K562 (cell line): ENCODE data around the gene MAGI1. TPM values are rescaled to one million over a fixed set of nuclear protein-coding genes. Genes with fewer than 3 reads are reported as not detected.

Experiments used
- ATAC-seq: fragments of 200-7000 bp; cut with Tn5 transposase; 3 replicates; pipeline ENCODE4 v1.9.1; 2020; ENCODE audit warnings: moderate library complexity
- BruUV-seq: library from RNA; stranded (reverse); fragments of 400-500 nt; replicated peaks from 2 replicates; lab custom pipeline; 2021; lab: Mats Ljungman, UMichigan
- CTCF ChIA-PET: fragments of 300-600 bp; formaldehyde crosslinking; extraction: SDS; loops from one replicate; lab custom pipeline; 2021; ENCODE audit warnings: low intra/inter-chr PET ratio; lab: Yijun Ruan, JAX
- POLR2A ChIA-PET: fragments of 300-600, 350-650 bp; sonication (Branson Sonifier 250); formaldehyde crosslinking; extraction: SDS; loops from one replicate; lab custom pipeline; 2021; ENCODE audit warnings: antibody characterized with exemption, inconsistent platforms; lab: Yijun Ruan, JAX
- DNase-seq, 4 experiments: peaks; one replicate each; pipeline versions ENCODE4 v3.0.0 to v3.0.0-alpha.2; 2011 to 2018; ENCODE audit warnings: low spot score in 3 of 4, mixed read lengths in 3 of 4; ENCODE audit errors: extremely low read depth in 1 of 4
- FAIRE-seq: peaks from 2 replicates; lab custom pipeline; 2011; peaks lifted over from hg19 to GRCh38; lab: Jason Lieb, UNC
- H2AFZ ChIP-seq: 2 replicates; pipeline ENCODE4 v1.6.0; 2011; ENCODE audit warnings: low read depth, low read length, control low read depth, inconsistent platforms
- H3K27ac ChIP-seq: fragments of 200-600 bp; 3 replicates; pipeline ENCODE4 v1.8.0; 2011; ENCODE audit warnings: low read depth, mild to moderate bottlenecking, control low read depth, inconsistent platforms, low read length, moderate library complexity, mixed read lengths; ENCODE audit errors: extremely low read depth
- H3K27me3 ChIP-seq, 2 experiments: fragments of 300-600 bp in 1 of 2; 2 replicates in 1 of 2; 3 replicates in 1 of 2; pipeline versions ENCODE4 v1.6.0 to v1.8.0; 2011; ENCODE audit warnings: inconsistent platforms in 2 of 2, low read length in 2 of 2, mild to moderate bottlenecking in 1 of 2, mixed read lengths in 1 of 2, moderate library complexity in 1 of 2; ENCODE audit not compliant: control insufficient read depth in 2 of 2, insufficient read depth in 2 of 2
- H3K36me3 ChIP-seq: fragments of 300-600 bp; 3 replicates; pipeline ENCODE4 v1.8.0; 2011; ENCODE audit warnings: mild to moderate bottlenecking, low read length, inconsistent platforms; ENCODE audit not compliant: control insufficient read depth, insufficient read depth
- H3K4me1 ChIP-seq, 2 experiments: fragments of 200-600 bp in 1 of 2; replicated peaks in 1 of 2; 2 replicates in 1 of 2; 3 replicates in 1 of 2; pipeline versions ENCODE4 v1.5.1 to v1.8.0; 2011; ENCODE audit warnings: inconsistent platforms in 2 of 2, low read length in 2 of 2, mild to moderate bottlenecking in 1 of 2, mixed read lengths in 1 of 2, moderate library complexity in 1 of 2; ENCODE audit not compliant: control insufficient read depth in 2 of 2, insufficient read depth in 2 of 2
- H3K4me2 ChIP-seq: 2 replicates; pipeline ENCODE4 v1.6.1; 2011; ENCODE audit warnings: low read length, control low read depth, inconsistent platforms, mixed read lengths; ENCODE audit not compliant: insufficient read depth
- H3K4me3 ChIP-seq: fragments of 200-600 bp; sonication (generic), shearing (Covaris generic); 2 replicates; pipeline ENCODE4 v1.5.1; 2016; ENCODE audit warnings: control low read depth, inconsistent platforms
- H3K79me2 ChIP-seq: fragments of 200-600 bp; 3 replicates; pipeline ENCODE4 v1.8.0; 2011; ENCODE audit warnings: low read length, inconsistent platforms; ENCODE audit not compliant: control insufficient read depth, insufficient read depth
- H3K9ac ChIP-seq, 2 experiments: 2 replicates each; pipeline versions ENCODE4 v1.6.0 to v1.6.1; 2011; ENCODE audit warnings: low read depth in 2 of 2, low read length in 2 of 2, control low read depth in 1 of 2, inconsistent platforms in 1 of 2, mild to moderate bottlenecking in 1 of 2, mixed read lengths in 1 of 2; ENCODE audit not compliant: insufficient read depth in 1 of 2
- H3K9me1 ChIP-seq: one replicate; pipeline ENCODE4 v1.6.0; 2011; ENCODE audit warnings: inconsistent platforms, mild to moderate bottlenecking, low read length, moderate library complexity; ENCODE audit not compliant: control insufficient read depth, insufficient read depth
- H3K9me3 ChIP-seq: replicated peaks from 2 replicates; pipeline ENCODE4 v1.5.1; 2011; ENCODE audit warnings: low read depth, low read length, inconsistent platforms; ENCODE audit not compliant: control insufficient read depth, insufficient read depth
- H4K20me1 ChIP-seq: replicated peaks from 2 replicates; pipeline ENCODE4 v1.6.1; 2011; ENCODE audit warnings: low read length, inconsistent platforms, mixed read lengths; ENCODE audit not compliant: control insufficient read depth, insufficient read depth
- CREB1 ChIP-seq, 2 experiments: sonication (generic) in 1 of 2; formaldehyde crosslinking in 1 of 2; IDR thresholded peaks; 2 replicates each; pipeline versions ENCODE4 v1.6.1 to v1.8.0; 2012 to 2022; ENCODE audit warnings: inconsistent platforms in 1 of 2, mild to moderate bottlenecking in 1 of 2, missing genetic modification reagents in 1 of 2, moderate library complexity in 1 of 2
- MAZ ChIP-seq, 2 experiments: fragments of 450-650 bp in 1 of 2; sonication (generic) in 1 of 2; formaldehyde crosslinking; IDR thresholded peaks in 1 of 2; conservative IDR thresholded peaks in 1 of 2; 2 replicates each; pipeline versions ENCODE4 v1.4.0 to v1.5.0; 2020; ENCODE audit warnings: mild to moderate bottlenecking in 1 of 2, missing genetic modification reagents in 1 of 2
- MEF2D ChIP-seq: conservative IDR thresholded peaks from 2 replicates; pipeline ENCODE4 v1.6.1; 2016; ENCODE audit warnings: low read depth, missing genetic modification characterization, missing compliant biosample characterization
- ZBTB40 ChIP-seq, 2 experiments: fragments of 450-650 bp in 1 of 2; sonication (generic) in 1 of 2; formaldehyde crosslinking in 1 of 2; IDR thresholded peaks; 2 replicates each; pipeline versions ENCODE4 v1.7.1 to v1.9.0; 2016 to 2022; ENCODE audit warnings: inconsistent platforms in 1 of 2, mild to moderate bottlenecking in 1 of 2, missing genetic modification reagents in 1 of 2
- ZNF445 ChIP-seq: fragments of 250-450 bp; sonication (Bioruptor Pico); IDR thresholded peaks from 2 replicates; pipeline ENCODE4 v1.4.0; 2020; ENCODE audit warnings: low read depth, mild to moderate bottlenecking, moderate library complexity
- in situ Hi-C: fragments of 300-500 bp; cut with MboI; formaldehyde crosslinking; loops from 4 replicates; pipeline ENCODE4 v1.15.0; 2018; ENCODE audit warnings: inconsistent platforms, mixed read lengths
- intact Hi-C: fragments of 100-400 bp; cut with micrococcal nuclease; formaldehyde crosslinking; loops from 2 replicates; pipeline ENCODE4 v1.14.2; 2022
- polyA plus RNA-seq, 8 experiments: library from polyadenylated mRNA; depleted of rRNA in 4 of 8; stranded (reverse) in 5 of 8; unstranded in 3 of 8; fragments of >200 nt; fragmentation: Nextera tagmentation in 2 of 8; fragmentation: Illumina TruSeq in 1 of 8; extraction: Ambion mirVana in 2 of 8; extraction: Trizol in 1 of 8; gene quantifications; 2 replicates each; pipeline versions ENCODE4 v1.2.1 to v1.2.3, GENCODE V29; 2011 to 2014; ENCODE audit warnings: inconsistent platforms in 1 of 8, missing spikeins in 1 of 8
- total RNA-seq, 7 experiments: library from RNA; depleted of rRNA in 6 of 7; stranded (reverse); fragments of >200 nt in 6 of 7; fragmentation: Illumina TruSeq in 2 of 7; extraction: Trizol in 2 of 7; gene quantifications; 2 replicates each; pipeline versions ENCODE4 v1.2.1 to v1.2.3, GENCODE V29; 2011 to 2021; ENCODE audit warnings: low replicate concordance in 1 of 7
- TF ChIP-seq, protein P1 (sequence below): fragments of 250-450 bp; sonication (Bioruptor Pico); IDR thresholded peaks from 2 replicates; pipeline ENCODE4 v1.5.0; 2021

MAGI1 gene
- total and polyA plus RNA-seq, 9 of the 15 experiments (the other 6 are each of a cell fraction or from before 2014, with no cell fraction given), result 7.8 to 59.4 (median 43.2) TPM

- TF ChIP-seq, protein P1, sequence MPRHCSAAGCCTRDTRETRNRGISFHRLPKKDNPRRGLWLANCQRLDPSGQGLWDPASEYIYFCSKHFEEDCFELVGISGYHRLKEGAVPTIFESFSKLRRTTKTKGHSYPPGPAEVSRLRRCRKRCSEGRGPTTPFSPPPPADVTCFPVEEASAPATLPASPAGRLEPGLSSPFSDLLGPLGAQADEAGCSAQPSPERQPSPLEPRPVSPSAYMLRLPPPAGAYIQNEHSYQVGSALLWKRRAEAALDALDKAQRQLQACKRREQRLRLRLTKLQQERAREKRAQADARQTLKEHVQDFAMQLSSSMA (CRISPR knock-in tag), result no peak
- TF ChIP-seq ZNF445 (CRISPR knock-in tag), result no peak
- TF ChIP-seq, all 486 proteins: peak for 0
Observed at GRCh38 chr3:66080167-66080566, 41.4 kb upstream of the MAGI1 start (continued).

GRCh38 chr3:66077973-66078372 is 39.3 kb upstream of the MAGI1 start:
- no peaks in the 10 kb centered on the region for H3K9me1 ChIP-seq
- intact Hi-C loops (no loop called here), in situ Hi-C loops (no loop called here)
- H3K36me3 ChIP-seq, result no peaks in the 10 kb centered on the region
- H3K9ac ChIP-seq, result no peak overlapping the region
- no peak overlapping the region for H3K4me2 ChIP-seq
- DNase-seq (no peak), FAIRE-seq (no peak), ATAC-seq (no peak)
- H3K27me3 ChIP-seq, result no peaks in the 10 kb centered on the region
- H3K79me2 ChIP-seq, result no peaks in the 10 kb centered on the region
- no peak overlapping the region for H3K4me3 ChIP-seq
- no TSS peak for BruUV-seq
- TF ChIP-seq ZBTB40 (IDR thresholded peaks at IDR 0.05) (no peak), ZBTB40 (CRISPR knock-in tag; IDR thresholded peaks at IDR 0.05) (no peak), MAZ (CRISPR knock-in tag; conservative IDR thresholded peaks at IDR 0.05 in 1 of 2, IDR thresholded peaks at IDR 0.05 in 1 of 2) (no peak), CREB1 (IDR thresholded peaks at IDR 0.05) (no peak), CREB1 (CRISPR knock-in tag; IDR thresholded peaks at IDR 0.05) (no peak), MEF2D (tag) (no peak)
- CTCF ChIA-PET, result no interaction called here
- H3K4me1 ChIP-seq, result no peaks in the 10 kb centered on the region
- no peaks in the 10 kb centered on the region for H4K20me1 ChIP-seq
- no peak overlapping the region for H2AFZ ChIP-seq
- H3K27ac ChIP-seq, result no peak overlapping the region
- no peaks in the 10 kb centered on the region for H3K9me3 ChIP-seq
- POLR2A ChIA-PET, result no interaction called here
